HepG2 (cell line): ENCODE data around the gene STEAP2. TPM values are rescaled to one million over a fixed set of nuclear protein-coding genes. Genes with fewer than 3 reads are reported as not detected.

ENCODE experiments used
- DPF2 ChIP-seq: sonication (generic); formaldehyde crosslinking; IDR thresholded peaks from 2 replicates; pipeline ENCODE4 v1.4.0; 2020; ENCODE audit warnings: mild to moderate bottlenecking, low read depth, missing genetic modification reagents, borderline replicate concordance
- ISL2 ChIP-seq: sonication (generic); formaldehyde crosslinking; IDR thresholded peaks from 2 replicates; pipeline ENCODE4 v1.5.0; 2020; ENCODE audit warnings: missing genetic modification reagents
- KDM3A ChIP-seq: IDR thresholded peaks from 2 replicates; pipeline ENCODE4 v1.6.1; 2018; ENCODE audit warnings: low read depth, missing compliant biosample characterization
- KLF11 ChIP-seq: IDR thresholded peaks from 2 replicates; pipeline ENCODE4 v1.6.1; 2016; ENCODE audit warnings: missing compliant biosample characterization
- MED8 ChIP-seq: sonication (generic); formaldehyde crosslinking; IDR thresholded peaks from 2 replicates; pipeline ENCODE4 v1.8.1; 2023; ENCODE audit warnings: mild to moderate bottlenecking, missing genetic modification reagents; ENCODE audit not compliant: insufficient replicate concordance
- NCOA2 ChIP-seq: sonication (generic); formaldehyde crosslinking; IDR thresholded peaks from 2 replicates; pipeline ENCODE4 v1.8.0; 2022; ENCODE audit warnings: inconsistent platforms
- PPARG ChIP-seq: conservative IDR thresholded peaks from 2 replicates; pipeline ENCODE4 v1.6.1; 2016; ENCODE audit warnings: missing biosample characterization, missing genetic modification reagents
- SMARCE1 ChIP-seq: fragments of 450-650 bp; IDR thresholded peaks from 2 replicates; pipeline ENCODE4 v1.6.1; 2017; ENCODE audit warnings: borderline replicate concordance
- SP2 ChIP-seq: sonication (generic); formaldehyde crosslinking; IDR thresholded peaks from 2 replicates; pipeline ENCODE4 v1.5.1; 2020; ENCODE audit warnings: mild to moderate bottlenecking, missing genetic modification reagents
- ZNF263 ChIP-seq: sonication (generic); formaldehyde crosslinking; IDR thresholded peaks from 2 replicates; pipeline ENCODE4 v1.4.0; 2020; ENCODE audit warnings: missing genetic modification reagents
- ZNF543 ChIP-seq: sonication (generic); formaldehyde crosslinking; IDR thresholded peaks from 2 replicates; pipeline ENCODE4 v1.4.0; 2020; ENCODE audit warnings: mild to moderate bottlenecking, missing genetic modification reagents
- ZNF788 ChIP-seq: sonication (generic); formaldehyde crosslinking; IDR thresholded peaks from 2 replicates; pipeline ENCODE4 v1.5.0; 2020; ENCODE audit warnings: mild to moderate bottlenecking, missing genetic modification reagents, borderline replicate concordance
- polyA plus RNA-seq, 8 experiments: library from polyadenylated mRNA; depleted of rRNA in 3 of 8; stranded (reverse) in 7 of 8; unstranded in 1 of 8; fragments of >200 nt; fragmentation: Illumina TruSeq in 4 of 8; extraction: Trizol in 4 of 8; gene quantifications; 2 replicates each; pipeline versions ENCODE4 v1.2.1 to v1.2.3, GENCODE V29; 2011 to 2016; ENCODE audit warnings: low read depth in 4 of 8, missing spikeins in 1 of 8, mixed read lengths in 1 of 8; ENCODE audit not compliant: insufficient read depth in 1 of 8
- total RNA-seq, 5 experiments: library from RNA; depleted of rRNA; stranded (reverse); fragments of >200 nt; fragmentation: Illumina TruSeq; extraction: Trizol; gene quantifications; 2 replicates each; pipeline ENCODE4 v1.2.3, GENCODE V29; 2016; ENCODE audit warnings: low read depth in 1 of 5
- TF ChIP-seq, protein P1 (sequence below): sonication (generic); formaldehyde crosslinking; IDR thresholded peaks from 2 replicates; pipeline ENCODE4 v1.5.1; 2020; ENCODE audit warnings: mild to moderate bottlenecking, missing genetic modification reagents, borderline replicate concordance
- TF ChIP-seq, protein P2 (sequence below), 2 experiments: sonication (generic) in 1 of 2; formaldehyde crosslinking in 1 of 2; IDR thresholded peaks; 2 replicates each; pipeline versions ENCODE4 v1.4.0 to v1.6.1; 2016 to 2020; ENCODE audit warnings: borderline replicate concordance in 1 of 2, low read depth in 1 of 2, mild to moderate bottlenecking in 1 of 2, missing genetic modification reagents in 1 of 2
- TF ChIP-seq, protein P3 (sequence below): sonication (generic); formaldehyde crosslinking; IDR thresholded peaks from 2 replicates; pipeline ENCODE4 v1.4.0; 2020; ENCODE audit warnings: missing genetic modification reagents
- TF ChIP-seq, protein P4 (sequence below): sonication (generic); formaldehyde crosslinking; IDR thresholded peaks from 2 replicates; pipeline ENCODE4 v1.4.0; 2020; ENCODE audit warnings: missing genetic modification reagents
- TF ChIP-seq, protein P5 (sequence below): sonication (generic); formaldehyde crosslinking; IDR thresholded peaks from 2 replicates; pipeline ENCODE4 v1.8.0; 2022; ENCODE audit warnings: missing genetic modification reagents, mild to moderate bottlenecking, borderline replicate concordance

The STEAP2 gene
- total and polyA plus RNA-seq, 2 of the 13 experiments (the other 11 are each of a cell fraction or from before 2014, with no cell fraction given) = 4.3 to 4.4 TPM

DNA sequence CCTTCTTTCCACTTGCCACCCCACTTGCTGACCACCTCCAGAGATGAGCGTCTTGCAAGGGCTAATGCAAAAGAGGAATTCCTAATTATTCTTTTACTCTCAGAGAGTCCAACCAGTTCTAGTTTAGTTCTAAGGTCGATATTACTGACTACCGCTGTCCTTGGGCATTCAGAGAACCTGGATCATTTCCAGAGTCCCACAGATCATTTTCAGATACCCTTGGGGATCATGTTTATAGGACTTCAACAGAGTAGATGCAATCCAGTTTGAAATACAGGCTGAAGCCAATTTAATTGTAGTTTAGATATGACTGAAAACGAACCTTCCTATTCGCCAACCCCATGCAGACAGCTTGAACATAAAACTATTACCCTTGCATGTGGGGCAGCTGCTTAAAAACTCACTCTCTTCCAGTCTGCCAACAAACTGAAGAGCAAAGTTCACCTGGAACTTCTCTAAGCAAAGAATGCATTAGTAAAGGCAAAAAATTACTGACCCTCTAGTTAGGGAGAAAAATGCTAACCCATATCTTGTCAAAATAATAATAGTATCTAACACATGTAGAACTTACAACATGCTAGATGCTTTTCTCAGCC, 55.8 kb downstream of the STEAP2 start (continued):
- TF ChIP-seq, protein P1, sequence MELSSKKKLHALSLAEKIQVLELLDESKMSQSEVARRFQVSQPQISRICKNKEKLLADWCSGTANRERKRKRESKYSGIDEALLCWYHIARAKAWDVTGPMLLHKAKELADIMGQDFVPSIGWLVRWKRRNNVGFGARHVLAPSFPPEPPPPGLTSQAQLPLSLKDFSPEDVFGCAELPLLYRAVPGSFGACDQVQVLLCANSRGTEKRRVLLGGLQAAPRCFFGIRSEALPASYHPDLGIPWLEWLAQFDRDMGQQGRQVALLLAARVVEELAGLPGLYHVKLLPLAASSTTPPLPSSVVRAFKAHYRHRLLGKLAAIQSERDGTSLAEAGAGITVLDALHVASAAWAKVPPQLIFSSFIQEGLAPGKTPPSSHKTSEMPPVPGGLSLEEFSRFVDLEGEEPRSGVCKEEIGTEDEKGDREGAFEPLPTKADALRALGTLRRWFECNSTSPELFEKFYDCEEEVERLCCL (CRISPR knock-in tag) = no peak
- TF ChIP-seq ZNF263 (CRISPR knock-in tag) (no peak), ZNF543 (CRISPR knock-in tag) (no peak), ZNF788 (no peak), KDM3A (CRISPR knock-in tag) (no peak), KLF11 (CRISPR knock-in tag) (no peak), ISL2 (CRISPR knock-in tag) (no peak), NCOA2 (CRISPR knock-in tag) (peak; percentile 33; the same call in 1 of the 2 replicates), SMARCE1 (no peak), PPARG (no peak; the same call in 1 of the 2 replicates), DPF2 (CRISPR knock-in tag) (no peak), SP2 (CRISPR knock-in tag) (no peak), MED8 (CRISPR knock-in tag) (no peak)
- TF ChIP-seq, protein P2, sequence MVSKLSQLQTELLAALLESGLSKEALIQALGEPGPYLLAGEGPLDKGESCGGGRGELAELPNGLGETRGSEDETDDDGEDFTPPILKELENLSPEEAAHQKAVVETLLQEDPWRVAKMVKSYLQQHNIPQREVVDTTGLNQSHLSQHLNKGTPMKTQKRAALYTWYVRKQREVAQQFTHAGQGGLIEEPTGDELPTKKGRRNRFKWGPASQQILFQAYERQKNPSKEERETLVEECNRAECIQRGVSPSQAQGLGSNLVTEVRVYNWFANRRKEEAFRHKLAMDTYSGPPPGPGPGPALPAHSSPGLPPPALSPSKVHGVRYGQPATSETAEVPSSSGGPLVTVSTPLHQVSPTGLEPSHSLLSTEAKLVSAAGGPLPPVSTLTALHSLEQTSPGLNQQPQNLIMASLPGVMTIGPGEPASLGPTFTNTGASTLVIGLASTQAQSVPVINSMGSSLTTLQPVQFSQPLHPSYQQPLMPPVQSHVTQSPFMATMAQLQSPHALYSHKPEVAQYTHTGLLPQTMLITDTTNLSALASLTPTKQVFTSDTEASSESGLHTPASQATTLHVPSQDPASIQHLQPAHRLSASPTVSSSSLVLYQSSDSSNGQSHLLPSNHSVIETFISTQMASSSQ (IDR thresholded peaks at IDR 0.05; ENCODE audit: low read depth) = no peak
- TF ChIP-seq, protein P2 (CRISPR knock-in tag; IDR thresholded peaks at IDR 0.05; ENCODE audit: borderline replicate concordance) = no peak
- TF ChIP-seq, protein P3, sequence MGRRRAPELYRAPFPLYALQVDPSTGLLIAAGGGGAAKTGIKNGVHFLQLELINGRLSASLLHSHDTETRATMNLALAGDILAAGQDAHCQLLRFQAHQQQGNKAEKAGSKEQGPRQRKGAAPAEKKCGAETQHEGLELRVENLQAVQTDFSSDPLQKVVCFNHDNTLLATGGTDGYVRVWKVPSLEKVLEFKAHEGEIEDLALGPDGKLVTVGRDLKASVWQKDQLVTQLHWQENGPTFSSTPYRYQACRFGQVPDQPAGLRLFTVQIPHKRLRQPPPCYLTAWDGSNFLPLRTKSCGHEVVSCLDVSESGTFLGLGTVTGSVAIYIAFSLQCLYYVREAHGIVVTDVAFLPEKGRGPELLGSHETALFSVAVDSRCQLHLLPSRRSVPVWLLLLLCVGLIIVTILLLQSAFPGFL (CRISPR knock-in tag) = no peak
- TF ChIP-seq, protein P4, sequence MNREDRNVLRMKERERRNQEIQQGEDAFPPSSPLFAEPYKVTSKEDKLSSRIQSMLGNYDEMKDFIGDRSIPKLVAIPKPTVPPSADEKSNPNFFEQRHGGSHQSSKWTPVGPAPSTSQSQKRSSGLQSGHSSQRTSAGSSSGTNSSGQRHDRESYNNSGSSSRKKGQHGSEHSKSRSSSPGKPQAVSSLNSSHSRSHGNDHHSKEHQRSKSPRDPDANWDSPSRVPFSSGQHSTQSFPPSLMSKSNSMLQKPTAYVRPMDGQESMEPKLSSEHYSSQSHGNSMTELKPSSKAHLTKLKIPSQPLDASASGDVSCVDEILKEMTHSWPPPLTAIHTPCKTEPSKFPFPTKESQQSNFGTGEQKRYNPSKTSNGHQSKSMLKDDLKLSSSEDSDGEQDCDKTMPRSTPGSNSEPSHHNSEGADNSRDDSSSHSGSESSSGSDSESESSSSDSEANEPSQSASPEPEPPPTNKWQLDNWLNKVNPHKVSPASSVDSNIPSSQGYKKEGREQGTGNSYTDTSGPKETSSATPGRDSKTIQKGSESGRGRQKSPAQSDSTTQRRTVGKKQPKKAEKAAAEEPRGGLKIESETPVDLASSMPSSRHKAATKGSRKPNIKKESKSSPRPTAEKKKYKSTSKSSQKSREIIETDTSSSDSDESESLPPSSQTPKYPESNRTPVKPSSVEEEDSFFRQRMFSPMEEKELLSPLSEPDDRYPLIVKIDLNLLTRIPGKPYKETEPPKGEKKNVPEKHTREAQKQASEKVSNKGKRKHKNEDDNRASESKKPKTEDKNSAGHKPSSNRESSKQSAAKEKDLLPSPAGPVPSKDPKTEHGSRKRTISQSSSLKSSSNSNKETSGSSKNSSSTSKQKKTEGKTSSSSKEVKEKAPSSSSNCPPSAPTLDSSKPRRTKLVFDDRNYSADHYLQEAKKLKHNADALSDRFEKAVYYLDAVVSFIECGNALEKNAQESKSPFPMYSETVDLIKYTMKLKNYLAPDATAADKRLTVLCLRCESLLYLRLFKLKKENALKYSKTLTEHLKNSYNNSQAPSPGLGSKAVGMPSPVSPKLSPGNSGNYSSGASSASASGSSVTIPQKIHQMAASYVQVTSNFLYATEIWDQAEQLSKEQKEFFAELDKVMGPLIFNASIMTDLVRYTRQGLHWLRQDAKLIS (CRISPR knock-in tag) = no peak
- TF ChIP-seq, protein P5, sequence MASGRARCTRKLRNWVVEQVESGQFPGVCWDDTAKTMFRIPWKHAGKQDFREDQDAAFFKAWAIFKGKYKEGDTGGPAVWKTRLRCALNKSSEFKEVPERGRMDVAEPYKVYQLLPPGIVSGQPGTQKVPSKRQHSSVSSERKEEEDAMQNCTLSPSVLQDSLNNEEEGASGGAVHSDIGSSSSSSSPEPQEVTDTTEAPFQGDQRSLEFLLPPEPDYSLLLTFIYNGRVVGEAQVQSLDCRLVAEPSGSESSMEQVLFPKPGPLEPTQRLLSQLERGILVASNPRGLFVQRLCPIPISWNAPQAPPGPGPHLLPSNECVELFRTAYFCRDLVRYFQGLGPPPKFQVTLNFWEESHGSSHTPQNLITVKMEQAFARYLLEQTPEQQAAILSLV (CRISPR knock-in tag) = no peak
